HG03469 (cell line): ENCODE measurements around the gene PTPRJ.

Experiments used
- ATAC-seq: cut with Tn5 transposase; IDR thresholded peaks from one replicate; pipeline ENCODE4 v1.9.1; 2021; ENCODE audit warnings: mild to moderate bottlenecking, moderate library complexity, moderate number of reproducible peaks; ENCODE audit not compliant: unreplicated experiment

PTPRJ gene

DNA sequence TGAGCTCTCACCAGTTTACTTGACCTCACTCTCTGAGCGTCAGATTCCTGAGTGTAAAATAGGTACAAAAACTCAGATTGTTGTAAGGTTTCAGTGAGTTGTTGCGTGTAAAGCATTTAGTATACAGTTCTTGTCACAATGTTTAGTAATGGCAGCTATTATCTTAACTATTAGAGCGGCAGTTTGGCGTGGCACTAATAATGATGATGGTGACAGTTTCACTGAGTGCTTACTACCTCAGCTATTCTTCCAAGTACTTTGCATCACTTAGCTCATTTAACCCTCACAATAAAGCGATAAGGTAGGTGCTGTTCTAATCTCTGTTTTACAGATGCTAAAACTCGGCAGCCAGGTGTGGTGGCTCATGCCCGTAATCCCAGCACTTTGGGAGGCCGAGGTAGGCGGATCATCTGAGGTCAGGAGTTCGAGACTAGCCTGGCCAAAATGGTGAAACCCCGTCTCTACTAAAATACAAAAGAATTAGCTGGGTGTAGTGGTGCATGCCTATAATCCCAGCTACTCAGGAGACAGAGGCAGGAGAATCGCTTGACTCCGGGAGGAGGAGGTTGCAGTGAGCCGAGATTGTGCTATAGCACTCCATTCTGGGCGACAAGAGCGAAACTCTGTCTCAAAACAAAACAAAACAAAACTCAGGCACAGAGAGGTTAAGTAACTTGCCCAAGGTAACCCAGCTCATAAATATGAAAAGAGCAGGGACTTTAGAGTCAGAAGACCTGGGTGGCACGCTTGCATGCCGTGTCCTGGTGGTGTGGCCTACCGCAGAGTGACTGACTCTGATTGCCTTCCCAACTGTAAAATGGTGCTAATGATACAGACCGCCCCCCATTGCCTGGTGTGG lies 76.2 kb downstream of the PTPRJ start:
- ATAC-seq = no peak

DNA sequence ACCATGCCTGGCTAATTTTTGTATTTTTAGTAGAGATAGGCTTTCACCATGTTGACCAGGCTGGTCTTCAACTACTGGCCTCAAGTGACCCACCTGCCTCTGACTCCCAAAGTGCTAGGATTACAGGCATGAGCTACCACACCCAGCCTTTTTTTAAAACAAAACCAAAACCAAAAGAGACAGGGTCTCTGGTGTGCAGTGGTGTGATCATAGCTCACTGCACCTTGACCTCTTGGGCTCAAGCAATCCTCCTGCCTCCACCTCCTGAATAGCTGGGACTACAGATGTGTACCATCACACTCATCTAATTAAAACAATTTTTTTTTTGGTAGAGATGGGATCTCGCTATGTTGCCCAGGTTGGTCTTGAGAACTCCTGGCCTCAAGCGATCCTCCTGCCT lies 77.7 kb downstream of the PTPRJ start:
- ATAC-seq = no peak

GRCh38 chr11:48058788-48059187 lies 78.4 kb downstream of the PTPRJ start:
- no peak for ATAC-seq

GRCh38 chr11:48062649-48063048 lies 82.3 kb downstream of the PTPRJ start:
- ATAC-seq = no peak

GRCh38 chr11:48063424-48063978 lies 83.1 kb downstream of the PTPRJ start:
- ATAC-seq = no peak

DNA sequence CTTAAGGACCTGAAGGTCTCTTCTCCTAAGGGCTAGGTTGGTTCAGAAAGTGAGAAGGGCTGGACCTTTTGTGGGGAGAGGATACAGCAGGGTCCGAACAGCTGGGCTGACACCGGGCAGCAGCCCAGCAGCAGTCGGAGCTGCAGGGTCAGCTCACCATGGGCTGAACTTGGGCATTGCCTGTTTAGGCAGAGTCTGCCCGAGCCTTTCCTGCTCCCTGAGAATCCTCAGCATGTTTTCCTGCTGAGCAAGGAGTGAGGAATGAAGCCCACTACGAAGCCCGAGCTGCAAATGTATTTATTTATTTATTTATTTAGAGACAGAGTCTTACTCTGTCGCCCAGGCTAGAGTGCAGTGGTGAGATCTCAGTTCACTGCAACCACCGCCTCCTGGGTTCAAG lies 83.9 kb downstream of the PTPRJ start:
- ATAC-seq = no peak

- no peak for ATAC-seq
Observed at GRCh38 chr11:48066881-48067800, 86.8 kb downstream of the PTPRJ start.

DNA sequence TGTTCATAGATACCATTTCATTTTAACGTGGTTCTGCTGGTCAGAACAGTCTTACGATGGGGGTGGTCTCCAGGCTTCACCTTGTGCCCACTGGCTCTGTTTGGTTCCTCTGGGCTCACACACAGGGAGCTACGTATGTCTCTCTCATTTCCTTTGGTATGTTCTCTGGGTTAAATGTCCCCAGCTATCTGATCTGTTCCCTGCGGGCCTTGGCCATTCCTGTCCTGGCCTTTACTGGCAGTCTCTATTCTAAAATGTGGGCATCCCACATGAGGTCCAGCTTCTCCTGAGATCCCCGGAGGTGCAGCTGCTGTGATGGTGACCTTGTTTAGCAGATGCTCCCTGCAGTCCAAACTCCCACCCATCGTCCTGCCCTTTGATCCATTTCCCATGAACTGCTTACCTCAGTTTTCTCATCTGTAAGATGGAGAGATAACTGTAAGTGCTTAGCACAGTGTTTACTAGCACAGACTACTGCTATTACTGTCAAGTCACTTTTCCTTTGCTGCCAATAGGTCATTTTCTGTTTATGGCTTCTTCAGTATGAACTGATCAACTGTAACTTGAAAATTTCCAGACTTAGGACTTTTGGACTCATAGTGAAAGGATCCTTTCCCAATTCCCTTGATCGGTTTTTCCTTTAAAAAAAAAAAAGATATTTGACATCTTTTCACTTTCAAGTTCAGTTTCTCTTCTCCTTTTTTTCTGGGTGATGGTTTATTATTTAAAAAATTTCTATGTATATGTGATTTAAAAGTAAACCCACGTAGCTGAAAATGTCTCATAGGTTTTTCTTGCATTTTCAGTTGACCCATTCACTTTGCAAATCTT lies 92.9 kb downstream of the PTPRJ start:
- no peak for ATAC-seq

- no peak for ATAC-seq
Observed at GRCh38 chr11:48074425-48075181, 94.2 kb downstream of the PTPRJ start.

DNA sequence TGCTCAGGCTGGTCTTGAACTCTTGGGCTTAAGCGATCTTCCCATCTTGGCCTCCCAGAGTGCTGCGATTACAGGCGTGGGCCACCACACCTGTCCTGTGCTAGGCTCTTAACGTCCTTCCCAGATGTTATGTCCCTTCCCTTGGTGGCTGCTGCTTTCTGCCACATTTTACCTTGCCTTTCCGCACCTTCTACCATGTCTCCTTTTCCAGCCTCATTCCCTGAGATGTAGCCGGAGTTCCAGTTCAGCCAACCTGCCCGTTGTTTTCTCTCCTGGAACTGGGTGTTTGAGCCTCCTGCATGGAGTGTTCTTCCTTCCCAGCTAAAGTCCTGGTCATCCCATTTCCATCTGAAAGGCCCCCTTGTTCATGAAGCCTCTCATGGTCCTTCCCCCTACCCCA lies 95.3 kb downstream of the PTPRJ start:
- no peak for ATAC-seq

- ATAC-seq = no peak
Observed at GRCh38 chr11:48077251-48077650, 96.9 kb downstream of the PTPRJ start.

DNA sequence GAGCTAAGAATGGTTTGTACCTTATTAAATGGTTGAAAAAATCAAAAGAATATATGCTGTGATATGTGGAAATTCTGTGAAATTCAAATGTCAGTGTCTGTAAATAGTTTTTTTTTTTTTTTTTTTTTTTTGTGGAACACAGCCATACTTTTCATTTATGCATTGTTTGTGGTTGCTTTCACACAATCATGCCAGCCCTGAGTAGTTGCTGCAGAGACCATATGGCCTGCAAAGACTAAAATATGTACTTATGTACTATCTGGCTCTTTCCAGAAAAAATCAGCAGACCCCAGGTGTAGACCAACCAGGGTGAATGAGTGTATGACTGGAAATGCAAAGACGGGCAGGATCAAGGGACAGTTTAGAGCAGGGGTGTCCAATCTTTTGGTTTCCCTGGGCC lies 98.3 kb downstream of the PTPRJ start:
- ATAC-seq = no peak

- ATAC-seq = no peak
Observed at GRCh38 chr11:48079596-48079995, 99.2 kb downstream of the PTPRJ start.

DNA sequence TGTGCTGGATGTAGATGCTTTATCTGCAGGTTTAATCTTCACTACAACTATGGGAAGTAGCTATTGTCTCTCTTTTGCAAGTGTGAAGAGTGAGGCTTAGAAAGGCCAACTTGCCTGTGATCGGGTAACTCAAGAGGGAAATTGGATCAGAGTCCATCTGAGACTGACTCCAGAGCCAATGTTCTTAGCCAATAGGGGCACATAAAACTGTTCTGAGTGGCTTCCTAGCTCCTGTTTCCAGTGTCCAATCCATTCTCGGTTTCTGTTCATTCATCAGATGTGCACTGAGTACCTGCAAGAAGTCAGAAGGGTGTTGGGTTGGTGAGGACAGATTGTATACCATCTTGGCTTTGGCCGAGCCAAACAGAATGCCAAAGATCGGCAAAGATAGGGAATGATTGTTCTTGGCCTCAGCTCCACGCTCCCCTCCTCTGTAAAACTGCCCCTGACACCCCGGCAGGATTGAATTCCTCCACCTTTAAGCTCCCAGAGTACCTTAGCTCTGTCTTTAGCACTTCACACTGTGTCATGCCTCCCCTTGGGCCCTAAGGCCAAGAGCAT lies 100.0 kb downstream of the PTPRJ start:
- ATAC-seq = no peak

DNA sequence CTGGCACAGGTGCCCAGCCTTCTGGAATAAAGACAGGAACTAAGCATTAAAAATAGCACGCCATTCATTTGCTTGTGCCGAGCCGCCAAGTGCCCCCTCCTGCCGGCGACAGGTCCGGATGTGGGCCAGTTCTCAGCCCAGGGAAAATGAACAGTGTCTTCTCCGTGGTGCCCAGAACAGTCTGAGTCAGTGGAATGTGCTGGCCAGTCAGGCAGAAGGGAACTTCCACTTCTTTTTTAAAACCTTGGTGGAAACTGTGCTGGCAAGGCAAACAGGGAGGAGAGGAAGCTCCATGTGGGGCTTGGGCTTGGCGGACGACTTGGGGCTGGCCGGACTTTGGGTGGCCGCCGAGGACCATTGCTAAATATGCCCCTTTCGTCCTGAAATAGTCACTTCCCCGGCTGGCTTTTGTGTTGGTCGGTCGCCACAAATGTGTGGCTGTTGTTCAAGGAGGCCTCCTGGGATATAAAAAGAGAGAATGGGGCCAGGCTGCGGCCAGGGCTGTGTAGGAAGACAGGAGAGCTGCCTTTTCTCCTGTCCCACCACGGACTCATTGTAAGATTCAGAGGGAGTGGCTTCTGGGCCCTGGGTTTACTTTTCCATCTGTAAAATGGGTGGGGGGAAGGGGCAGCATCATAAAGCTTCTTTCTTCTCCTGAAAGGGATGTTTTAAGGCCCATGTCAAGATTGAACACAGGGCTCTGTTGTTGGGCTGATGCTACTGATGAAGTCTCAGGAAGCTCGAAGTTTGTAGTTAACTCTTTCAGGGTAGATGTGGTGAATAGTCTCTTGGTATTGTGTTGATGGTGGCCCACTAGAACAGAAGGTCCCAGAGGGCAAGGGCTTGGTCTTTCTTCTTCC lies 101.0 kb downstream of the PTPRJ start:
- no peak for ATAC-seq

DNA sequence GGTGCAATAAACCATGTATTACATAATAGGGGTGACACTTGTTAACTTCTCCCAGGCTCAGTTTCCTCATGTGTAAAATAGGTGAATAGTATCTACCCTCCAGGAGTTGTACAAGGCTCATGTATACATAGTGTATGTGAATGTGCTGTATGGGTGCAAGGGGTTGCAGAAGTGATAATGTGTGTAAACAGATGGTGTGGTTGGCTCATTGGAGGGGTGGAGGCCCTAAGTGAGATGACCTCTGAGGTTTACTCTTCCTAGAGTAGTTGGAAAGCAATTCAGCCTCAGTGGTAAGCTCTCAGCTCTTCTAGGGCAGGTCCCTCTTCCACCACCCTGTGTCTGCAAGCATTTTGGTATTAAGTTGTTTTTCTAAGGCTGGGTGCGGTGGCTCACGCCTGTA lies 102.4 kb downstream of the PTPRJ start:
- ATAC-seq = no peak

GRCh38 chr11:48083421-48083820 lies 103.1 kb downstream of the PTPRJ start:
- no peak for ATAC-seq

GRCh38 chr11:48085688-48086087 lies 105.3 kb downstream of the PTPRJ start:
- no peak for ATAC-seq

DNA sequence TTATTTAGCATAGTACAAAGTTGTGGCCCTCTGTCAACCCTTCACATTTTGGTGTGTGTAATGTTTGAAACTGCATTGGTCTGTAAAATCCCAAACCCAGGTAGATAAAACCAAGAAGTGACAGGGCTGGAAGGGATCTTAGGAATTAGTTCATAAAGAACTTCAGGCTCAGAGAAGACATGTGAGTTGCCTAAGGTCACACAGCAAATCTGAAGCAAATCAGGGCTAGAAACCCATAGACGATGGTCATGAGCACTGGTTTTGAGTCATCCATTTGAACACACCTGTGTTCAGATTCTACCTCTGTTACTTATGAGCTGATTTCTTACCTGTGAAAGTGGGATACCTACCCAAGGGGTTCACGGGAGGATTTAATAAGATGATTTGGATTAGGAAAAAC lies 107.1 kb downstream of the PTPRJ start:
- ATAC-seq = no peak
